ENCODE results near the gene HNRNPL.

Gene HNRNPL

GRCh38 chr19:38883286-38883685 is 33.5 kb upstream of the HNRNPL start:
- Histone ChIP-seq H3K36me3 (ENCODE audit: insufficient read depth, low read length) (no peaks in the 10 kb centered on the region; the same call in 1 of the 2 replicates), H4K20me1 (ENCODE audit: insufficient read depth, low read length, poor library complexity, severe bottlenecking) (no peaks in the 10 kb centered on the region), H3K9me2 (replicated peaks; ENCODE audit: low read depth, low read length) (no peaks in the 10 kb centered on the region), H2AFZ (ENCODE audit: low read length) (no peak overlapping the region), H3K27me3 (ENCODE audit: insufficient read depth, low read length, poor library complexity, severe bottlenecking) (no peaks in the 10 kb centered on the region), H3K4me3 (ENCODE audit: low read length, poor library complexity, severe bottlenecking) (no peak overlapping the region), H3F3A (ENCODE audit: low read depth) (peaks cover 9% of the 10 kb centered on the region), H3K9me3 (ENCODE audit: insufficient read depth, low read depth, low read length) (no peaks in the 10 kb centered on the region), H3K79me2 (ENCODE audit: insufficient read depth, low read length) (no peaks in the 10 kb centered on the region), H3K4me1 (ENCODE audit: insufficient read depth, low read length, poor library complexity, severe bottlenecking) (peaks cover 19% of the 10 kb centered on the region), H3K9ac (ENCODE audit: low read depth, low read length, poor library complexity, severe bottlenecking) (no peak overlapping the region), H3K4me2 (ENCODE audit: low read depth, low read length, poor library complexity, severe bottlenecking) (no peak overlapping the region)
- TF ChIP-seq EZH2phosphoT487 (IDR thresholded peaks at IDR 0.05; ENCODE audit: borderline replicate concordance) (no peak), CTCF (conservative IDR thresholded peaks at IDR 0.05; ENCODE audit: low read length) (no peak)

GRCh38 chr19:38880882-38881609 is 31.3 kb upstream of the HNRNPL start:
- Histone ChIP-seq H2AFZ (ENCODE audit: low read length) (no peak overlapping the region), H3K9ac (ENCODE audit: low read depth, low read length, poor library complexity, severe bottlenecking) (no peak overlapping the region), H4K20me1 (ENCODE audit: insufficient read depth, low read length, poor library complexity, severe bottlenecking) (no peaks in the 10 kb centered on the region), H3K4me2 (ENCODE audit: low read depth, low read length, poor library complexity, severe bottlenecking) (no peak overlapping the region), H3K4me1 (ENCODE audit: insufficient read depth, low read length, poor library complexity, severe bottlenecking) (peaks cover 35% of the 10 kb centered on the region), H3K79me2 (ENCODE audit: insufficient read depth, low read length) (no peaks in the 10 kb centered on the region), H3K9me3 (ENCODE audit: insufficient read depth, low read depth, low read length) (no peaks in the 10 kb centered on the region), H3K36me3 (ENCODE audit: insufficient read depth, low read length) (no peaks in the 10 kb centered on the region), H3K9me2 (replicated peaks; ENCODE audit: low read depth, low read length) (no peaks in the 10 kb centered on the region), H3K27me3 (ENCODE audit: insufficient read depth, low read length, poor library complexity, severe bottlenecking) (no peaks in the 10 kb centered on the region), H3F3A (ENCODE audit: low read depth) (peaks cover 21% of the 10 kb centered on the region), H3K4me3 (ENCODE audit: low read length, poor library complexity, severe bottlenecking) (no peak overlapping the region)
- TF ChIP-seq EZH2phosphoT487 (IDR thresholded peaks at IDR 0.05; ENCODE audit: borderline replicate concordance) (no peak), CTCF (conservative IDR thresholded peaks at IDR 0.05; ENCODE audit: low read length) (no peak)

- H3K9me2 ChIP-seq (replicated peaks; ENCODE audit: low read depth, low read length) = no peaks in the 10 kb centered on the region
- H3F3A ChIP-seq (ENCODE audit: low read depth) = peaks cover 24% of the 10 kb centered on the region
- H3K36me3 ChIP-seq (ENCODE audit: insufficient read depth, low read length) = no peaks in the 10 kb centered on the region
- H3K4me3 ChIP-seq (ENCODE audit: low read length, poor library complexity, severe bottlenecking) = no peak overlapping the region
- H3K4me2 ChIP-seq (ENCODE audit: low read depth, low read length, poor library complexity, severe bottlenecking) = peak overlapping the region; percentile 94
- H3K9me3 ChIP-seq (ENCODE audit: insufficient read depth, low read depth, low read length) = no peaks in the 10 kb centered on the region
- H3K4me1 ChIP-seq (ENCODE audit: insufficient read depth, low read length, poor library complexity, severe bottlenecking) = peaks cover 35% of the 10 kb centered on the region
- no peak overlapping the region for H2AFZ ChIP-seq (ENCODE audit: low read length)
- no peaks in the 10 kb centered on the region for H3K79me2 ChIP-seq (ENCODE audit: insufficient read depth, low read length)
- H3K9ac ChIP-seq (ENCODE audit: low read depth, low read length, poor library complexity, severe bottlenecking) = peak overlapping the region; percentile 94
- H4K20me1 ChIP-seq (ENCODE audit: insufficient read depth, low read length, poor library complexity, severe bottlenecking) = no peaks in the 10 kb centered on the region
- TF ChIP-seq CTCF (conservative IDR thresholded peaks at IDR 0.05; ENCODE audit: low read length) (no peak), EZH2phosphoT487 (IDR thresholded peaks at IDR 0.05; ENCODE audit: borderline replicate concordance) (no peak)
- no peaks in the 10 kb centered on the region for H3K27me3 ChIP-seq (ENCODE audit: insufficient read depth, low read length, poor library complexity, severe bottlenecking)
These were observed 30.5 kb upstream of the HNRNPL start for GRCh38 chr19:38880076-38880881.

Measured in Loucy (cell line).